PC-3 (cell line): Measurements from ENCODE around the gene ST3GAL6. TPM values are rescaled to one million over a fixed set of nuclear protein-coding genes. Genes with fewer than 3 reads are reported as not detected.

Source experiments
- ATAC-seq: fragments of 200-7000 bp; cut with Tn5 transposase; 2 replicates; pipeline ENCODE4 v1.9.1; 2020; ENCODE audit warnings: mild to moderate bottlenecking, moderate library complexity
- BruUV-seq: library from RNA; stranded (reverse); fragments of 400-500 nt; replicated peaks from 2 replicates; lab custom pipeline; 2021; lab: Mats Ljungman, UMichigan
- CTCF ChIA-PET: fragments of 300-600 bp; sonication (Branson Sonifier 250); formaldehyde crosslinking; loops from one replicate; lab custom pipeline; 2022; ENCODE audit warnings: antibody characterized with exemption; lab: Charles Lee
- POLR2A ChIA-PET: fragments of 300-600 bp; sonication (Branson Sonifier 250); formaldehyde crosslinking; loops from one replicate; lab custom pipeline; 2022; ENCODE audit warnings: antibody characterized with exemption; ENCODE audit not compliant: unreplicated experiment; lab: Charles Lee
- DNase-seq: peaks from one replicate; pipeline ENCODE4 v3.0.0-alpha.2; 2015
- H2AFZ ChIP-seq: fragments of 300-600 bp; sonication (generic); 2 replicates; pipeline ENCODE4 v1.6.0; 2016; ENCODE audit warnings: antibody characterized with exemption, low read length
- H3F3A ChIP-seq: fragments of 300-600 bp; sonication (generic); one replicate; pipeline ENCODE4 v1.6.0; 2017; ENCODE audit warnings: antibody characterized with exemption, low read length, control low read depth, mild to moderate bottlenecking; ENCODE audit not compliant: unreplicated experiment
- H3K27ac ChIP-seq: fragments of 300-600 bp; sonication (generic); 2 replicates; pipeline ENCODE4 v1.5.1; 2016; ENCODE audit warnings: mild to moderate bottlenecking, low read length
- H3K27me3 ChIP-seq: fragments of 300-600 bp; sonication (generic); 2 replicates; pipeline ENCODE4 v1.6.1; 2016; ENCODE audit warnings: low read length, mixed read lengths
- H3K36me3 ChIP-seq: fragments of 300-600 bp; sonication (generic); 2 replicates; pipeline ENCODE4 v1.6.1; 2016; ENCODE audit warnings: low read depth, mixed run types, low read length, mixed read lengths
- H3K4me1 ChIP-seq: fragments of 300-600 bp; sonication (generic); 2 replicates; pipeline ENCODE4 v1.5.1; 2016; ENCODE audit warnings: low read length; ENCODE audit not compliant: insufficient read depth
- H3K4me2 ChIP-seq: fragments of 300-600 bp; sonication (generic); 2 replicates; pipeline ENCODE4 v1.6.0; 2016; ENCODE audit warnings: low read length
- H3K4me3 ChIP-seq: fragments of 300-600 bp; sonication (generic); 2 replicates; pipeline ENCODE4 v1.5.1; 2016; ENCODE audit warnings: mild to moderate bottlenecking, low read length, mixed read lengths
- H3K79me2 ChIP-seq: fragments of 300-600 bp; sonication (generic); 2 replicates; pipeline ENCODE4 v1.6.1; 2017; ENCODE audit warnings: low read length, mixed read lengths
- H3K9ac ChIP-seq: fragments of 300-600 bp; sonication (generic); 2 replicates; pipeline ENCODE4 v1.6.0; 2016; ENCODE audit warnings: mild to moderate bottlenecking, low read length
- H3K9me2 ChIP-seq: fragments of 300-600 bp; sonication (generic); replicated peaks from 2 replicates; pipeline ENCODE4 v1.6.1; 2016; ENCODE audit warnings: mixed run types, low read length, mixed read lengths
- H3K9me3 ChIP-seq: fragments of 300-600 bp; sonication (generic); 2 replicates; pipeline ENCODE4 v1.6.1; 2016; ENCODE audit warnings: low read length, mixed read lengths
- H4K20me1 ChIP-seq: fragments of 300-600 bp; sonication (generic); 2 replicates; pipeline ENCODE4 v1.6.1; 2016; ENCODE audit warnings: low read length, mixed read lengths
- CTCF ChIP-seq: fragments of 300-600 bp; sonication (generic); conservative IDR thresholded peaks from 2 replicates; pipeline ENCODE4 v1.5.1; 2017; ENCODE audit warnings: antibody characterized with exemption, low read depth, mild to moderate bottlenecking, low read length
- EZH2 ChIP-seq: fragments of 300-600 bp; sonication (generic); IDR thresholded peaks from one replicate; pipeline ENCODE4 v1.6.1; 2017; ENCODE audit warnings: antibody characterized with exemption, mild to moderate bottlenecking, low read length; ENCODE audit not compliant: unreplicated experiment
- EZH2phosphoT487 ChIP-seq: fragments of 300-600 bp; sonication (generic); IDR thresholded peaks from 2 replicates; pipeline ENCODE4 v1.6.1; 2018; ENCODE audit warnings: mild to moderate bottlenecking, antibody characterized with exemption, low read length, borderline replicate concordance
- intact Hi-C: fragments of 100-400 bp; cut with micrococcal nuclease; formaldehyde crosslinking; loops from 2 replicates; pipeline ENCODE4 v1.9.0; 2023
- total RNA-seq: library from RNA; depleted of rRNA; stranded (reverse); fragments of >200 nt; gene quantifications from 2 replicates; pipeline ENCODE4 v1.2.3, GENCODE V29; 2014

ST3GAL6 gene
- total RNA-seq, 1 experiment from 2014 or later, result 11.5 TPM

DNA sequence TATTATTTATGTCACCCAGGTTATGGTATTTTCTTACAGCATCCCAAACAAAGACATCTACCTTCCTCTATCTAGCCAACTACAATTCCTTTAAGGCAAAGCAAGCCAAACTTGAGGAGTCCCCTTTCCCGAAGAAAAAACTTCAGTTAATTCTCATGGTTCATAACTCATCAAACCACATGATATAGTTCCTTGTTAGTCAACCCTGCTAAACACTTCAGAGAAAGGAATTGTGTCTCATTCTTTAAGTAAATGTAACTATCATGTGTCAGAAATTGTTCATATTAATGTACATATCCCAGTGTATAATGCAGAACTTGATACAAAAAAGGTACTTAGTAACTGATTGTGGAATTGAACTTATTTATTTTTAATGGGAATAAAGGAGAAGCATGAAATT lies 44.4 kb downstream of the ST3GAL6 start:
- H3K9ac ChIP-seq, result no peak overlapping the region
- H3K9me2 ChIP-seq, result no peaks in the 10 kb centered on the region
- H3K27me3 ChIP-seq, result no peaks in the 10 kb centered on the region
- H3F3A ChIP-seq, result peaks cover 8% of the 10 kb centered on the region
- intact Hi-C loops, result no loop called here
- DNase-seq, result no peak
- CTCF ChIA-PET, result no interaction called here
- peaks cover 4% of the 10 kb centered on the region; the same call in 1 of the 2 replicates for H4K20me1 ChIP-seq
- peaks cover 77% of the 10 kb centered on the region for H3K36me3 ChIP-seq
- H3K4me3 ChIP-seq, result no peak overlapping the region
- 0 out of 2 replicates have a peak, but pooled peaks cover 4% of the 10 kb centered on the region for H3K79me2 ChIP-seq
- no peak overlapping the region for H3K4me2 ChIP-seq
- POLR2A ChIA-PET, result no interaction called here
- peak; percentile 24; the same call in 1 of the 2 replicates for ATAC-seq
- H3K27ac ChIP-seq, result peak overlapping the region; percentile 38
- BruUV-seq, result no TSS peak
- H3K9me3 ChIP-seq, result no peaks in the 10 kb centered on the region
- no peak for TF ChIP-seq CTCF
- TF ChIP-seq EZH2, result no peak
- no peak for TF ChIP-seq EZH2phosphoT487
- H3K4me1 ChIP-seq, result peaks cover 20% of the 10 kb centered on the region
- H2AFZ ChIP-seq, result no peak overlapping the region

- Histone ChIP-seq H3K9ac (no peak overlapping the region), H3K4me2 (no peak overlapping the region), H3K36me3 (peaks cover 77% of the 10 kb centered on the region), H2AFZ (no peak overlapping the region), H3K27ac (0 out of 2 replicates have a peak overlapping the region, but pooled peaks have one; percentile 19), H3K9me2 (no peaks in the 10 kb centered on the region), H3K27me3 (no peaks in the 10 kb centered on the region), H4K20me1 (peaks cover 4% of the 10 kb centered on the region; the same call in 1 of the 2 replicates), H3F3A (peaks cover 8% of the 10 kb centered on the region), H3K4me1 (peaks cover 20% of the 10 kb centered on the region), H3K79me2 (0 out of 2 replicates have a peak, but pooled peaks cover 4% of the 10 kb centered on the region), H3K4me3 (no peak overlapping the region), H3K9me3 (no peaks in the 10 kb centered on the region)
- intact Hi-C loops, result no loop called here
- POLR2A ChIA-PET, result no interaction called here
- BruUV-seq, result no TSS peak
- ATAC-seq (no peak), DNase-seq (no peak)
- TF ChIP-seq CTCF (no peak), EZH2phosphoT487 (no peak), EZH2 (no peak)
- CTCF ChIA-PET, result no interaction called here
Observed at GRCh38 chr3:98808071-98808470, 44.9 kb downstream of the ST3GAL6 start.

DNA sequence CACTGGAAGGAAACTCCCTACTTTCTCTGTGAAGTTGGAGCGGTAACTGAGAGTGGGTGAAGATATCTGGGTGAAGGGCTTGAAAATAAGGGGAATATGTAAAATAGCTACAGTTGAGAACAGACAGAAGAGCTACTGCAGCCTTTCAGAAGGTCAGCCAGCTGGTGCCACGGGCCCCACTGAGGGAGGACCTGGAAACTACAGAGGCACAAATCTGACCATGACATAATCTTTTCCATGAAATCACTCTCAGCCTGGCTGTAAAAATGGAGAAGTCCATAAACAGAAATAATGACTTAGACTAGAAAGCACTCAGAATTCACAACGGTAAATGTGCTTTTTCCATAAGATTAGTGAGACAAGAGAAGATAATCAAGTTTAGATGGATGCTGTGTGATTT lies 46.4 kb downstream of the ST3GAL6 start:
- Histone ChIP-seq H3K27me3 (no peaks in the 10 kb centered on the region), H4K20me1 (peaks cover 5% of the 10 kb centered on the region; the same call in 1 of the 2 replicates), H3K27ac (no peak overlapping the region), H3F3A (peaks cover 8% of the 10 kb centered on the region), H3K9me2 (no peaks in the 10 kb centered on the region), H3K4me2 (no peak overlapping the region), H3K36me3 (peaks cover 88% of the 10 kb centered on the region), H2AFZ (no peak overlapping the region), H3K79me2 (0 out of 2 replicates have a peak, but pooled peaks cover 4% of the 10 kb centered on the region), H3K4me1 (peaks cover 27% of the 10 kb centered on the region), H3K4me3 (no peak overlapping the region), H3K9ac (no peak overlapping the region), H3K9me3 (no peaks in the 10 kb centered on the region)
- no peak for DNase-seq
- no TSS peak for BruUV-seq
- intact Hi-C loops, result no loop called here
- no peak for ATAC-seq
- ChIA-PET CTCF (no interaction called here), POLR2A (no interaction called here)
- no peak for TF ChIP-seq EZH2phosphoT487
- TF ChIP-seq EZH2, result no peak
